ENCODE results near the gene DLG2.

DLG2 gene

GRCh38 chr11:84230402-84230801 is 1396.7 kb downstream of the DLG2 start:
- Mint-ChIP-seq H3K4me3 (no peak overlapping the region), H3K4me1 (no peaks in the 10 kb centered on the region), H3K9me3 (peaks cover 0 to 2% of the 10 kb centered on the region in 2 donors), H3K27ac (no peak overlapping the region), H3K36me3 (no peaks in the 10 kb centered on the region), H3K27me3 (no peaks in the 10 kb centered on the region)
- DNase-seq (no peak), ATAC-seq (replicated peaks) (no peak)

GRCh38 chr11:84227970-84228665 is 1399.0 kb downstream of the DLG2 start:
- ATAC-seq (replicated peaks): no peak
- Mint-ChIP-seq H3K27me3 (no peaks in the 10 kb centered on the region), H3K4me3 (no peak overlapping the region), H3K4me1 (no peaks in the 10 kb centered on the region), H3K36me3 (no peaks in the 10 kb centered on the region), H3K27ac (no peak overlapping the region), H3K9me3 (peaks cover 0 to 2% of the 10 kb centered on the region in 2 donors)
- no peak for DNase-seq

GRCh38 chr11:84224042-84224441 is 1403.1 kb downstream of the DLG2 start:
- Mint-ChIP-seq H3K36me3 (no peaks in the 10 kb centered on the region), H3K27me3 (no peaks in the 10 kb centered on the region), H3K9me3 (peaks cover 0 to 2% of the 10 kb centered on the region in 2 donors), H3K27ac (no peak overlapping the region), H3K4me1 (no peaks in the 10 kb centered on the region), H3K4me3 (no peak overlapping the region)
- no peak for DNase-seq
- no peak for ATAC-seq (replicated peaks)

GRCh38 chr11:84218318-84218717 is 1408.8 kb downstream of the DLG2 start:
- Mint-ChIP-seq H3K4me1 (no peaks in the 10 kb centered on the region), H3K27ac (no peak overlapping the region), H3K27me3 (no peaks in the 10 kb centered on the region), H3K36me3 (no peaks in the 10 kb centered on the region), H3K9me3 (peaks cover 2 to 8% of the 10 kb centered on the region in 2 donors), H3K4me3 (no peak overlapping the region)
- ATAC-seq (replicated peaks): no peak
- DNase-seq: no peak

- H3K27me3 Mint-ChIP-seq: no peaks in the 10 kb centered on the region
- no peaks in the 10 kb centered on the region for H3K36me3 Mint-ChIP-seq
- ATAC-seq (replicated peaks) (no peak), DNase-seq (no peak)
- H3K4me1 Mint-ChIP-seq: no peaks in the 10 kb centered on the region
- no peak overlapping the region for H3K27ac Mint-ChIP-seq
- peaks cover 2 to 8% of the 10 kb centered on the region in 2 donors for H3K9me3 Mint-ChIP-seq
- H3K4me3 Mint-ChIP-seq: no peak overlapping the region
Measured at GRCh38 chr11:84215672-84216071, 1411.5 kb downstream of the DLG2 start.

GRCh38 chr11:84214557-84214956 is 1412.6 kb downstream of the DLG2 start:
- DNase-seq (no peak), ATAC-seq (replicated peaks) (no peak)
- Mint-ChIP-seq H3K4me3 (no peak overlapping the region), H3K27ac (no peak overlapping the region), H3K27me3 (no peaks in the 10 kb centered on the region), H3K9me3 (peaks cover 2 to 8% of the 10 kb centered on the region in 2 donors), H3K4me1 (no peaks in the 10 kb centered on the region), H3K36me3 (no peaks in the 10 kb centered on the region)

GRCh38 chr11:84212468-84213390 is 1414.4 kb downstream of the DLG2 start:
- H3K4me1 Mint-ChIP-seq: no peaks in the 10 kb centered on the region
- no peak overlapping the region for H3K27ac Mint-ChIP-seq
- no peaks in the 10 kb centered on the region for H3K36me3 Mint-ChIP-seq
- DNase-seq: no peak
- H3K27me3 Mint-ChIP-seq: no peaks in the 10 kb centered on the region
- ATAC-seq (replicated peaks): no peak
- peaks cover 2 to 4% of the 10 kb centered on the region in 2 donors for H3K9me3 Mint-ChIP-seq
- no peak overlapping the region for H3K4me3 Mint-ChIP-seq

- Mint-ChIP-seq H3K36me3 (no peaks in the 10 kb centered on the region), H3K4me3 (no peak overlapping the region), H3K4me1 (no peaks in the 10 kb centered on the region), H3K9me3 (no peaks in the 10 kb centered on the region), H3K27me3 (no peaks in the 10 kb centered on the region), H3K27ac (no peak overlapping the region)
- ATAC-seq (replicated peaks) (no peak), DNase-seq (no peak)
Measured at GRCh38 chr11:84211896-84212295, 1415.2 kb downstream of the DLG2 start.

GRCh38 chr11:84194696-84195095 is 1432.4 kb downstream of the DLG2 start:
- ATAC-seq (replicated peaks): no peak
- H3K4me3 Mint-ChIP-seq: no peak overlapping the region
- no peaks in the 10 kb centered on the region for H3K36me3 Mint-ChIP-seq
- no peak for DNase-seq
- no peak overlapping the region for H3K27ac Mint-ChIP-seq
- no peaks in the 10 kb centered on the region for H3K27me3 Mint-ChIP-seq
- peaks cover 3 to 9% of the 10 kb centered on the region in 2 donors for H3K9me3 Mint-ChIP-seq
- H3K4me1 Mint-ChIP-seq: no peaks in the 10 kb centered on the region

- no peaks in the 10 kb centered on the region for H3K4me1 Mint-ChIP-seq
- no peaks in the 10 kb centered on the region for H3K27me3 Mint-ChIP-seq
- DNase-seq (no peak), ATAC-seq (replicated peaks) (no peak)
- H3K4me3 Mint-ChIP-seq: no peak overlapping the region
- H3K36me3 Mint-ChIP-seq: no peaks in the 10 kb centered on the region
- peaks cover 3 to 9% of the 10 kb centered on the region in 2 donors for H3K9me3 Mint-ChIP-seq
- H3K27ac Mint-ChIP-seq: no peak overlapping the region
Measured at GRCh38 chr11:84193706-84194105, 1433.4 kb downstream of the DLG2 start.

GRCh38 chr11:84188521-84188920 is 1438.6 kb downstream of the DLG2 start:
- Mint-ChIP-seq H3K27me3 (no peaks in the 10 kb centered on the region), H3K9me3 (peaks cover 0 to 3% of the 10 kb centered on the region in 2 donors)
- no peak for DNase-seq

GRCh38 chr11:84173078-84173477 is 1454.1 kb downstream of the DLG2 start:
- no peaks in the 10 kb centered on the region for H3K4me1 Mint-ChIP-seq

More at GRCh38 chr11:84188521-84188920, 1438.6 kb downstream of the DLG2 start:
- Mint-ChIP-seq H3K36me3 (no peaks in the 10 kb centered on the region), H3K27ac (no peak overlapping the region), H3K4me1 (no peaks in the 10 kb centered on the region), H3K4me3 (no peak overlapping the region)
- no peak for ATAC-seq (replicated peaks)

GRCh38 chr11:84165139-84165538 is 1462.0 kb downstream of the DLG2 start:
- H3K4me3 Mint-ChIP-seq: no peak overlapping the region
- H3K9me3 Mint-ChIP-seq: peaks cover 0 to 7% of the 10 kb centered on the region in 2 donors
- ATAC-seq (replicated peaks) (no peak), DNase-seq (no peak)
- H3K27ac Mint-ChIP-seq: no peak overlapping the region
- H3K27me3 Mint-ChIP-seq: no peaks in the 10 kb centered on the region
- H3K36me3 Mint-ChIP-seq: no peaks in the 10 kb centered on the region
- H3K4me1 Mint-ChIP-seq: no peaks in the 10 kb centered on the region

More at GRCh38 chr11:84173078-84173477, 1454.1 kb downstream of the DLG2 start:
- no peak overlapping the region for H3K27ac Mint-ChIP-seq
- no peak for DNase-seq
- H3K9me3 Mint-ChIP-seq: peaks cover 0 to 3% of the 10 kb centered on the region in 2 donors
- no peaks in the 10 kb centered on the region for H3K27me3 Mint-ChIP-seq
- H3K4me3 Mint-ChIP-seq: no peak overlapping the region
- ATAC-seq (replicated peaks): no peak
- no peaks in the 10 kb centered on the region for H3K36me3 Mint-ChIP-seq

- DNase-seq (no peak), ATAC-seq (replicated peaks) (no peak)
- Mint-ChIP-seq H3K36me3 (no peaks in the 10 kb centered on the region), H3K4me3 (no peak overlapping the region), H3K4me1 (no peaks in the 10 kb centered on the region), H3K9me3 (peaks cover 0 to 7% of the 10 kb centered on the region in 2 donors), H3K27ac (no peak overlapping the region), H3K27me3 (no peaks in the 10 kb centered on the region)
Measured at GRCh38 chr11:84164728-84165127, 1462.4 kb downstream of the DLG2 start.

GRCh38 chr11:84163116-84163515 is 1464.0 kb downstream of the DLG2 start:
- no peak overlapping the region for H3K27ac Mint-ChIP-seq

More at GRCh38 chr11:84163116-84163515, 1464.0 kb downstream of the DLG2 start:
- H3K27me3 Mint-ChIP-seq: no peaks in the 10 kb centered on the region
- H3K9me3 Mint-ChIP-seq: peaks cover 0 to 7% of the 10 kb centered on the region in 2 donors
- no peaks in the 10 kb centered on the region for H3K4me1 Mint-ChIP-seq
- no peak overlapping the region for H3K4me3 Mint-ChIP-seq
- no peak for DNase-seq
- H3K36me3 Mint-ChIP-seq: no peaks in the 10 kb centered on the region
- ATAC-seq (replicated peaks): no peak

Measured in stimulated activated naive B cell treated with anti-CD40 and anti-IgM and Interleukin-4, amounts not matched to agents 10 μg/mL and 1 μg/mL and 100 μg/mL, for 72 hours (primary cell).